Peyer's patch (tissue), 4 donors: ENCODE data around the gene ZER1.

Experiments
- POLR2A ChIP-seq, 2 donors: fragments of 450-650 bp; IDR thresholded peaks; one replicate each; pipeline ENCODE4 v1.5.1; 2017; ENCODE audit warnings: antibody characterized with exemption in 2 of 2, mild to moderate bottlenecking in 2 of 2, moderate library complexity in 2 of 2
- TF ChIP-seq, protein P1 (sequence below), 6 experiments: fragments of 450-650 bp in 4 of 6; fragments of 200-600 bp in 2 of 6; sonication (generic) in 1 of 6; IDR thresholded peaks; one replicate each; pipeline ENCODE4 v1.5.1; 2017 to 2019; ENCODE audit warnings: antibody characterized with exemption in 6 of 6, mild to moderate bottlenecking in 3 of 6, moderate library complexity in 1 of 6

DNA sequence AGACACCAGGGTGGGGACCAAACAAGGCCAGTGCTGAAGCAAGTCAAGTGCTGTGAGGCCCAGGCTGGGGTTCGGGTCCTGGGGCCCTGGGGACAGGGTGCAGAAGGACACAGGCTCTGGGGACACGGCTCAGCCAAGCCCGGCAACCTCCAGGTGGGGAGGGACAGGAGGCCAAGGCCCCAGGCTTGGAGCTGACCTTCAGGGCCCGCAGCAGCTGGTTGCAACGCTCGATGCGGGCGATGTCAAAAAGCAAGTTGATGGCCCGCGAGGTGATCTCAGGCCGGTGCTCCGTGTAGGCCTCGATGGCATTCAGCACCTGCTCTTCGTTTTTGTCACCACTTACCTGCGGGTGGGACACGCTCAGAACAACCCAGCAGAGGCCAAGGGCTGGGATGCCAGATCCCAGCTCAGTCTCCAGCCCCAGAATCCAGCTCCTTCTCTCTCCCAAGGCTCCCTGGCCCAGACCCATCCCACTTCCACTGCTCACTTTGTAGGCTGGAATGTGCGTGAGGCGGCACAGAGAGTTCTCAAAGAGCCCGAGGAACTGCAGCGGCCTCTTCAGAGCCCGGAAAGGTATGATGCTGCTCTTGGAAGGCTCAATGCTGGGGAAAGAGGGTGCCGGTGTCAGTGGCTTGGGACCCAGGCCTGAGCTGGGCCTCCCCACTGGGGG lies 20.7 kb downstream of the ZER1 start:
- TF ChIP-seq, protein P1, sequence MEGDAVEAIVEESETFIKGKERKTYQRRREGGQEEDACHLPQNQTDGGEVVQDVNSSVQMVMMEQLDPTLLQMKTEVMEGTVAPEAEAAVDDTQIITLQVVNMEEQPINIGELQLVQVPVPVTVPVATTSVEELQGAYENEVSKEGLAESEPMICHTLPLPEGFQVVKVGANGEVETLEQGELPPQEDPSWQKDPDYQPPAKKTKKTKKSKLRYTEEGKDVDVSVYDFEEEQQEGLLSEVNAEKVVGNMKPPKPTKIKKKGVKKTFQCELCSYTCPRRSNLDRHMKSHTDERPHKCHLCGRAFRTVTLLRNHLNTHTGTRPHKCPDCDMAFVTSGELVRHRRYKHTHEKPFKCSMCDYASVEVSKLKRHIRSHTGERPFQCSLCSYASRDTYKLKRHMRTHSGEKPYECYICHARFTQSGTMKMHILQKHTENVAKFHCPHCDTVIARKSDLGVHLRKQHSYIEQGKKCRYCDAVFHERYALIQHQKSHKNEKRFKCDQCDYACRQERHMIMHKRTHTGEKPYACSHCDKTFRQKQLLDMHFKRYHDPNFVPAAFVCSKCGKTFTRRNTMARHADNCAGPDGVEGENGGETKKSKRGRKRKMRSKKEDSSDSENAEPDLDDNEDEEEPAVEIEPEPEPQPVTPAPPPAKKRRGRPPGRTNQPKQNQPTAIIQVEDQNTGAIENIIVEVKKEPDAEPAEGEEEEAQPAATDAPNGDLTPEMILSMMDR (IDR thresholded peaks at IDR 0.05) = no peak
- no peak for TF ChIP-seq POLR2A (IDR thresholded peaks at IDR 0.05)
